Small intestine (tissue), 7 donors: ENCODE data around the gene FAM20C. TPM values are rescaled to one million over a fixed set of nuclear protein-coding genes. Genes with fewer than 3 reads are reported as not detected.
"Not testable (repeated sequence)": the region's sequence is repeated elsewhere in the genome, so short reads cannot be mapped to it uniquely, and the experiment has no call there.

Experiments
- DNase-seq, 2 donors: peaks; one replicate each; pipeline versions ENCODE4 v3.0.0 to v3.0.0-alpha.2; 2013
- FAIRE-seq: peaks from 2 replicates; lab custom pipeline; 2012; peaks lifted over from hg19 to GRCh38; lab: Jason Lieb, UNC
- H3K27ac ChIP-seq, 3 donors: one replicate each; pipeline ENCODE4 v1.5.1; 2013; ENCODE audit warnings: low read length in 2 of 3, mild to moderate bottlenecking in 2 of 3, control low read depth in 1 of 3, inconsistent platforms in 1 of 3, low read depth in 1 of 3, moderate library complexity in 1 of 3
- H3K27me3 ChIP-seq, 3 donors: one replicate each; pipeline ENCODE4 v1.6.1; 2013; ENCODE audit warnings: low read length in 3 of 3, inconsistent platforms in 1 of 3; ENCODE audit not compliant: control insufficient read depth in 3 of 3, insufficient read depth in 3 of 3
- H3K36me3 ChIP-seq, 3 donors: one replicate each; pipeline ENCODE4 v1.6.1; 2013; ENCODE audit warnings: low read length in 3 of 3, inconsistent platforms in 1 of 3, low read depth in 1 of 3, mild to moderate bottlenecking in 1 of 3, moderate library complexity in 1 of 3; ENCODE audit not compliant: control insufficient read depth in 3 of 3, insufficient read depth in 2 of 3
- H3K4me1 ChIP-seq, 3 donors: one replicate each; pipeline ENCODE4 v1.6.1; 2013; ENCODE audit warnings: low read length in 2 of 3, inconsistent platforms in 1 of 3, low read depth in 1 of 3, mild to moderate bottlenecking in 1 of 3, moderate library complexity in 1 of 3; ENCODE audit not compliant: control insufficient read depth in 3 of 3, insufficient read depth in 2 of 3
- H3K4me3 ChIP-seq, 3 donors: one replicate each; pipeline ENCODE4 v1.5.1; 2013; ENCODE audit warnings: low read length in 3 of 3, control low read depth in 1 of 3, inconsistent platforms in 1 of 3, low read depth in 1 of 3, mild to moderate bottlenecking in 1 of 3, moderate library complexity in 1 of 3
- H3K9me3 ChIP-seq, 2 donors: one replicate each; pipeline ENCODE4 v1.6.1; 2013; ENCODE audit warnings: low read depth in 1 of 2, low read length in 1 of 2; ENCODE audit not compliant: control insufficient read depth in 2 of 2, insufficient read depth in 1 of 2
- WGBS, 3 donors: extraction: QIAGEN DNeasy Blood & Tissue Kit; methylation state at CpG; one replicate each; pipeline ENCODE4 v1.1.7; 2013; 5-methylcytosine and 5-hydroxymethylcytosine counted together
- polyA plus RNA-seq, 4 donors: library from polyadenylated mRNA; stranded (reverse) in 3 of 4; unstranded in 1 of 4; fragments of 200-250 nt in 3 of 4; fragments of 120-200 nt in 1 of 4; gene quantifications; one replicate each; pipeline versions ENCODE4 v1.2.1 to v1.2.3, GENCODE V29; 2013
- donor health status: healthy with polysubstance abuse.
- donor health status: control.
- donor health status: control.
- donor health status: Bipolar disorder and iron deficiency.
- donor health status: healthy.

Gene FAM20C
- polyA plus RNA-seq, 4 donors: 19.7 to 69.4 (median 32.1) TPM

DNA sequence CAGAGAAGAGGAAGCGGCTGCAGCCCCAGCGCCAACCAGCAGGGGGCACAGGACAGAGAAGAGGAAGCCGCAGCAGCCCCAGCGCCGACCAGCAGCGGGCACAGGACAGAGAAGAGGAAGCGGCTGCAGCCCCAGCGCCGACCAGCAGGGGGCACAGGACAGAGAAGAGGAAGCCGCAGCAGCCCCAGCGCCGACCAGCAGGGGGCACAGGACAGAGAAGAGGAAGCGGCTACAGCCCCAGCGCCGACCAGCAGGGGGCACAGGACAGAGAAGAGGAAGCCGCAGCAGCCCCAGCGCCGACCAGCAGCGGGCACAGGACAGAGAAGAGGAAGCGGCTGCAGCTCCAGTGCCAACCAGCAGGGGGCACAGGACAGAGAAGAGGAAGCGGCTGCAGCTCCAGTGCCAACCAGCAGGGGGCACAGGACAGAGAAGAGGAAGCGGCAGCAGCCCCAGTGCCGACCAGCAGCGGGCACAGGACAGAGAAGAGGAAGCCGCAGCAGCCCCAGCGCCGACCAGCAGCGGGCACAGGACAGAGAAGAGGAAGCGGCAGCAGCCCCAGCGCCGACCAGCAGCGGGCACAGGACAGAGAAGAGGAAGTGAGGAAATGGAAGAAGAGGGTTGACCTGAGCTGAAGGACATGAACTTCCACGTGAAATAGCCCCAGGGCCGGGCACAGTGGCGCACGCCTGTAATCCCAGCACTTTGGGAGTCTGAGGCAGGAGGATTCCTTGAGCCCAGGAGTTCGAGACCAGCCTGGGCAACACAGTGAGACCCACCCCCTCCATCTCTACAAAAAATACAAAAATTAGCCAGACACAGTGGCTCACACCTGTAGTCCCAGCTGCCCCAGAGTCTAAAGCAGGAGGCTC lies 71.3 kb downstream of the FAM20C start:
- DNase-seq: peak in 1 of 2 donors; percentile 29
- H3K36me3 ChIP-seq: peaks cover 6 to 38% (median 7%) of the 10 kb centered on the region in 3 donors
- H3K4me3 ChIP-seq, H3K27ac ChIP-seq, FAIRE-seq, H3K27me3 ChIP-seq, H3K4me1 ChIP-seq: not testable (repeated sequence)
- WGBS, 3 donors: 57 to 68% (median 65%) methylated on average over 10 to 35 of the region's 37 CpGs
- H3K9me3 ChIP-seq: peaks cover 0 to 41% of the 10 kb centered on the region in 2 donors

DNA sequence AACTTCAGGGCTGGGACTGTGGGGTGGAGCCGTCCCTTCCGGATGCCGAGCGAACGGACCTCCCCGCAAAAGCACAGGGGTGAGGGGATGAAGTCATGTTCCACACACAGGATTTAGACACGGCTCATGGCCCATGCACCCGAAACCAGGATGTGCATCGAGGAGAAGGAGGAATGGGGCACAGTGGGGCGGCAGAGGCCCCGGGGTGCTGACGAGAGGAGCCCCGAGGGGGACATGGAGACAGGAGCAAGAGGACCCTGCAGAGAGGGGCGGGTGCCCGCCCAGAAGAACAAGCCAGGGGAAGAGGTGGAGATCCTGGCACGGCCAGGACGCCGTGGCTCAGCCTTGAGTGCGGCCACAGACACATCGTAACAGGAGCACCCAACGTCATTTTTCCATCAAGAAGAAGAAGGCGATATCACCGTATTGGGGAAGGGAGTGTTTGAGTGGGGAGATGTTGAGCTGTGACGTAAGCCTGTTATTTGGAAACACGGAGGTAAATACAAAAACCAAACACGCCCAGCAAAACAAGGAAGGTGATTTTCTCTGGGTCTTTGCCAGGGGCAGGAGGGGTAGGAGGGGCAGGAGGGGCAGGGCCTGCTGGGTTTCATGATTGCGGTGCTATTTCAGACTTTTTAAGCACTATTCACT lies 72.3 kb downstream of the FAM20C start:
- no peak overlapping the region for H3K27ac ChIP-seq
- peaks cover 0 to 42% of the 10 kb centered on the region in 2 donors for H3K9me3 ChIP-seq
- FAIRE-seq (no peak), DNase-seq (peak in 1 of 2 donors; percentile 63)
- peaks cover 4 to 28% (median 6%) of the 10 kb centered on the region in 3 donors for H3K36me3 ChIP-seq
- WGBS, 3 donors: 20 to 65% (median 48%) methylated on average over 27 of the region's 27 CpGs
- no peaks in the 10 kb centered on the region for H3K4me1 ChIP-seq
- no peaks in the 10 kb centered on the region for H3K27me3 ChIP-seq
- no peak overlapping the region for H3K4me3 ChIP-seq

DNA sequence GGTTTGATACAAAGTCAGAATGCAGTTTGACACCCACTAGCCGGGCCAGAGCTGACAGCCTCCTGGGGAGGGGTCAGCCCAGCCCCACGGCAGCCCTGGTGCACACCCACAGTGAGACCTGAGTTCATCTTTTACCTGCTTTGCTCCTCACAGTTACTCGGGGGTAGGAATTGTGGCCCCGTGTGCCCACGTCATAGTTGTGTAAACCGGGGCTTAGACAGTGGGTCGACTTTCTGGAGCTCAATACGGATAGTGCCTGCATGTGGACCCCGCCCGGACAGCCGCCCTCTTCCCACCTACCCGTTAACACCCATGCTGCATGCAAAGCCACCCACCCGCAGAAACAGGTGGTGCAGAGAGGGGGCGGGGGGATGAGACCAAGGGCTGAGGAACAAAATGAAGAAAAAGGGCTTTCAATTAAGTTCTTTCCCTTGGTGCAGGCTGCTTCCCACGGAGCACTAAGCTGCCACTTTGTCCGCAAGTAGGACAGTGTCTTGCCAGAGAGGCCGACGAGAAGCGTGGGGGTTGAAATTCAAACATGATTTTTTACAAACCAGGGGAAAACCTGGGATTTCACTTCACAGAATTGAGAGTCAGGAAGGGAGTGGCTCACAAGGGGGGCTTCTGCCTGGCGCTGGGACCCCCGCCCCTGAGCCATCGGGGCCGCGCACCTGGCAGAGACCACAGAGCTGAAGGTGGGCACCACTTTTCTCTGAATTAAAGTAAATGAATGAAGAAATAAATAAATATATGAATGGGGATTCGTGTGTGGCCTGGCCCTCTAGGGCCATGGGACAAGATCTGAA lies 73.0 kb downstream of the FAM20C start:
- Histone ChIP-seq H3K36me3 (peaks cover 3 to 21% (median 6%) of the 10 kb centered on the region in 3 donors), H3K27me3 (no peaks in the 10 kb centered on the region), H3K4me3 (no peak overlapping the region), H3K4me1 (no peaks in the 10 kb centered on the region), H3K27ac (no peak overlapping the region), H3K9me3 (peaks cover 0 to 39% of the 10 kb centered on the region in 2 donors)
- FAIRE-seq: no peak
- WGBS, 3 donors: 37 to 64% (median 59%) methylated on average over 24 to 25 of the region's 25 CpGs
- DNase-seq: no peak

DNA sequence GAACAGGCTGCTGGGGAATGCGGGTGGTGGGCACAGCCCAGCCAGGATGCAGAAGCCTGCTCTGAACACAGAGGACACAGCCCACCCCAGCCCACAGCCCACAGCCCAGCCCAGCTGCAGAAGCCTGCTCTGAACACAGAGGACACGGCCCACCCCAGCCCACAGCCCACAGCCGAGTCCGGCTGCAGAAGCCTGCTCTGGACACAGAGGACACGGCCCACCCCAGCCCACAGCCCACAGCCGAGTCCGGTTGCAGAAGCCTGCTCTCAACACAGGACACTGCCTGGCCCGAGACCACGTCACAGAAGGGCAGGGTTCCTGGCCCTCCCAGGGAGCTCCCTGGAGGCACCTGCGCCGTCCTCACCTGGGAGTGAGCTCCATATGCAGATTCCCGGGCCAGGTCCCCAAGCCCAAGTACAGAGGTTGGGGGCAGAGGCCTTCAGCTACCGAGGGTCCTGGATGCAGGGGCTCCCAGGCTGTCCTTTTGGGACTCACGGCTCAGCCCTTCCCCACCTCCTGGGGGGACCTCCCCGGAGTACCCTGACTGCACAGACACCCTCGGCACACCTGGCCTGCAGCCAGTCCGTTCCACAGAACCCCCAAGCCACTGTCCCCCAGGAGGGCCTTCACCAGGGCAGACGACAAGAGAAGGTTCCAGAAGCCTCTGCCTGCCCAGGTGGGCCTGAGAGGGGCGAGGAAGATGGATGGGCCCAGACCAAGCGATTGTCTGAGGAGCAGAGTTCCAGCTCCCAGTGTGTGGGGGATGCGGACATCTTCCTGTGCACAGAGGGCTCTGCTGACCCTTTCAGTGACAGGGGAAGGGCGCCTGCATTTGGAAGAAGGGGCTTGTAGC lies 73.9 kb downstream of the FAM20C start:
- peak in 1 of 2 donors; percentile 30 for DNase-seq
- no peak for FAIRE-seq
- Histone ChIP-seq H3K27ac (no peak overlapping the region), H3K4me1 (no peaks in the 10 kb centered on the region), H3K9me3 (peaks cover 0 to 35% of the 10 kb centered on the region in 2 donors), H3K4me3 (no peak overlapping the region), H3K27me3 (no peaks in the 10 kb centered on the region), H3K36me3 (peaks cover 0 to 13% (median 0%) of the 10 kb centered on the region in 3 donors)
- 51 to 81% (median 72%) methylated on average over 18 to 22 of the region's 22 CpGs for WGBS, 3 donors

DNA sequence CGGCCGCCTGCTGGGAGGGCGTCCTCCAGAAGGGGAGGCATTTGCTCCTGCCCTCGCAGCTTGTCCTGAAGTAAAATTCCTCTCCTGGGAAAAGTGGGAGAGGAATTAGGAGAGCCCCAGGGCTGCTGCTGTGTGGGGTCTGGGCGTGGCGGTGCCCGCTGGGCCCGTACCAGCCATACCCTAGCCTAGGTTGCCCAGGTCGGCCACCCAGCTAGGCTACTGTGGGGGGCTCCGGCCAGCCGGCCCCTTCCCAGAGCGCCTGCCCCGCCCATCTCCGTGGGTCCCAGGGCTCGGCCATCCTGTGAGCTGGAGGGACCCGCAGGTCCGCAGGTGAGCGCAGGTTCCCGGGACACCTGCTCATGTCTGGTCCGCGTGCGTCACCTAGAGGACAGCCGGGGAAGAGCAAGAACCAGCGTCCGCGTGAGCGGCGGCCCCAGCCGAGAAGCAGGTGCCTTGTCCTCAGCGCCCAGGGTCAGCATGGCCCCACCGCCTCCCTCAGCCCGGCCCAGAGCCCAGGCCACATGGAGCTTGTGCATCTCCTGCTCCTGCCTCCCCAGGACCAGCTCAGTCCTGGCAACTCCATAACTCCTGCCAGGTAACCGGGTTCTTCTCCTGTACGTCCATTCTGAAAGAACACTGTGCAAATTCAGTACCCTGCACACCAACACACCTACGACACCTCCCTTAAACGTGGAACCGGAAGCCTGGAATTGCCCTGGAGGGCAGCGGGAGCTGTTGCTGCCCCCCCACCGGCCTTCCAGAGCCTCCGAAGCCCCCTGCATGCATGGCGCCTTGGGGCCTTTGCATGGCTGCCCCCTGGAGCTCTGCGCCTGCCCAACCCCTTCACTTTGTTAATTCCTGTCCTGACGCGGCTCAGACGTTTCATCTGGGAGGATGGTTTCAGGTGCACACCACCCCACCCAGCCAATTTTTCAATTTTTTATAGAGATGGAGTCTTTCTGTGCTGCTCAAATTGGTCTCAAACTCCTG lies 74.8 kb downstream of the FAM20C start:
- Histone ChIP-seq H3K4me1 (no peaks in the 10 kb centered on the region), H3K36me3 (peaks cover 0 to 3% (median 0%) of the 10 kb centered on the region in 3 donors), H3K4me3 (no peak overlapping the region), H3K9me3 (peaks cover 0 to 26% of the 10 kb centered on the region in 2 donors), H3K27ac (no peak overlapping the region), H3K27me3 (no peaks in the 10 kb centered on the region)
- WGBS, 3 donors: 77 to 84% (median 83%) methylated on average over 43 to 45 of the region's 45 CpGs
- FAIRE-seq (no peak), DNase-seq (no peak)

DNA sequence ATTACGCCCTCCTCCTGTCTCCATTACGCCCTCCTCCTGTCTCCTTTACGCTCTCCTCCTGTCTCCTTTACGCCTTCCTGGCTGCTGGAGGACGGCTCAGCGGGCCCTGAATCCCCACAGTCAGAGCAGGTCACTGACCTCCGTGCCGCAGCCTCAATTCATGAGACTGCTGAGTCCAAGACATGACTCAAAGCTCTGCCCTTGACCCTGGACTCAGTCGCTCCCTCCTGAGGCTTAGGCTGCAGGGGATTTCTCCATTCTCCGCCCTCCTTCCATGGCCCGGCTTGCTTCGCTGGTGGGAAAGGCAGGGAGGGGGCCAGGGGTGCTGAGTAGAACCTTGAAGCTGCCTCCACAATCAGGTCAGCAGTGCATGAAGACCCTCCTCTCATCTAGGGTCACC lies 76.6 kb downstream of the FAM20C start:
- Histone ChIP-seq H3K27ac (no peak overlapping the region), H3K4me1 (no peaks in the 10 kb centered on the region), H3K27me3 (no peaks in the 10 kb centered on the region), H3K9me3 (peaks cover 0 to 31% of the 10 kb centered on the region in 2 donors), H3K36me3 (no peaks in the 10 kb centered on the region), H3K4me3 (no peak overlapping the region)
- FAIRE-seq (no peak), DNase-seq (no peak)
- WGBS, 3 donors: 81 to 89% (median 85%) methylated on average over 12 of the region's 12 CpGs

DNA sequence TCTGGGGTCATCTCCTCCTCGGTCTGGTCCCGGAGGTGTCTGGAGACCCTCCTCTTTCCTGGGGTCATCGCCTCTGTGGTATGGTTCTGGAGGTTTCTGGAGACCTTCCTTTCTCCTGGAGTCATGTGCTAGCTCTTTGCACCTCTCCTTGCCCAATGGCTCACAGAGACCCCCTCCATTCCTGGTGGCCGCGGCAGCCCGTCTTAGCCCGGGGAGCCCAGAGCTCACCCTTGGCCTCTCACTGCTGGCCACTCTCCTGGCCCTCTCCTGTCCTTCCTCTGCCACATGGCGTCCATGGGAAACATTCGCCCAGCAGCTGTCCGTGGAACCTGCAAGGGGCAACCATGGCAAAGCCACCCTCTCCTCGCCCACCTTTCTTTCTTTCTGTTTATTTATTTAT lies 77.3 kb downstream of the FAM20C start:
- DNase-seq (no peak), FAIRE-seq (no peak)
- H3K4me3 ChIP-seq: no peak overlapping the region
- H3K9me3 ChIP-seq: peaks cover 0 to 28% of the 10 kb centered on the region in 2 donors
- 85 to 89% (median 88%) methylated on average over 11 of the region's 11 CpGs for WGBS, 3 donors
- no peaks in the 10 kb centered on the region for H3K4me1 ChIP-seq
- H3K27me3 ChIP-seq: no peaks in the 10 kb centered on the region
- no peaks in the 10 kb centered on the region for H3K36me3 ChIP-seq
- H3K27ac ChIP-seq: no peak overlapping the region
